ENCODE data around the gene KDF1.

KDF1 gene

GRCh38 chr1:26972821-26973220 is 12.6 kb upstream of the KDF1 start:
- ChIA-PET CTCF (no interaction called here), POLR2A (no interaction called here)
- H3K4me3 ChIP-seq (ENCODE audit: low read depth, low read length), result no peak overlapping the region
- TF ChIP-seq CTCF (IDR thresholded peaks at IDR 0.05; ENCODE audit: insufficient read depth, low read length, missing control alignments), result no peak
- DNase-seq (ENCODE audit: low read depth, low spot score), result no peak

- POLR2A ChIA-PET, result no interaction called here
- no peak for DNase-seq (ENCODE audit: low read depth, low spot score)
- CTCF ChIA-PET, result no interaction called here
- H3K4me3 ChIP-seq (ENCODE audit: low read depth, low read length), result no peak overlapping the region
- no peak for TF ChIP-seq CTCF (IDR thresholded peaks at IDR 0.05; ENCODE audit: insufficient read depth, low read length, missing control alignments)
Observed at GRCh38 chr1:26972390-26972789, 12.1 kb upstream of the KDF1 start.

- no peak overlapping the region for H3K4me3 ChIP-seq (ENCODE audit: low read depth, low read length)
- ChIA-PET CTCF (no interaction called here), POLR2A (no interaction called here)
- TF ChIP-seq CTCF (IDR thresholded peaks at IDR 0.05; ENCODE audit: insufficient read depth, low read length, missing control alignments), result no peak
- DNase-seq (ENCODE audit: low read depth, low spot score), result no peak
Observed at GRCh38 chr1:26971590-26971989, 11.3 kb upstream of the KDF1 start.

- CTCF ChIA-PET, result no interaction called here
- DNase-seq (ENCODE audit: low read depth, low spot score), result no peak
- no peak overlapping the region for H3K4me3 ChIP-seq (ENCODE audit: low read depth, low read length)
- POLR2A ChIA-PET, result no interaction called here
- TF ChIP-seq CTCF (IDR thresholded peaks at IDR 0.05; ENCODE audit: insufficient read depth, low read length, missing control alignments), result no peak
Observed at GRCh38 chr1:26970810-26971209, 10.5 kb upstream of the KDF1 start.

GRCh38 chr1:26965628-26966027 is 5.4 kb upstream of the KDF1 start:
- ChIA-PET POLR2A (no interaction called here), CTCF (interaction anchor here (1.4 to 5.3 kb wide), 7 partner anchors 11 to 133 kb away, joined by 3 to 115 read pairs (median 9); partner anchors contain the start of gene TRNP1)
- H3K4me3 ChIP-seq (ENCODE audit: low read depth, low read length), result no peak overlapping the region
- TF ChIP-seq CTCF (IDR thresholded peaks at IDR 0.05; ENCODE audit: insufficient read depth, low read length, missing control alignments), result no peak
- no peak for DNase-seq (ENCODE audit: low read depth, low spot score)

- ChIA-PET CTCF (interaction anchor here (5.3 kb wide), 2 partner anchors 29 to 133 kb away, joined by 92 to 115 read pairs; partner anchors contain the start of gene TRNP1), POLR2A (no interaction called here)
- TF ChIP-seq CTCF (IDR thresholded peaks at IDR 0.05; ENCODE audit: insufficient read depth, low read length, missing control alignments), result no peak
- H3K4me3 ChIP-seq (ENCODE audit: low read depth, low read length), result no peak overlapping the region
- no peak for DNase-seq (ENCODE audit: low read depth, low spot score)
Observed at GRCh38 chr1:26965213-26965612, 4.9 kb upstream of the KDF1 start.
